GM19238 (cell line): ENCODE results near the gene RFTN1.
A peak's percentile ranks its signal among the peaks of the same experiment; 100 is the strongest.

Source experiments
- DNase-seq: peaks from one replicate; pipeline ENCODE4 v3.0.0; 2011; ENCODE audit warnings: low spot score; ENCODE audit not compliant: insufficient read length

Gene RFTN1

DNA sequence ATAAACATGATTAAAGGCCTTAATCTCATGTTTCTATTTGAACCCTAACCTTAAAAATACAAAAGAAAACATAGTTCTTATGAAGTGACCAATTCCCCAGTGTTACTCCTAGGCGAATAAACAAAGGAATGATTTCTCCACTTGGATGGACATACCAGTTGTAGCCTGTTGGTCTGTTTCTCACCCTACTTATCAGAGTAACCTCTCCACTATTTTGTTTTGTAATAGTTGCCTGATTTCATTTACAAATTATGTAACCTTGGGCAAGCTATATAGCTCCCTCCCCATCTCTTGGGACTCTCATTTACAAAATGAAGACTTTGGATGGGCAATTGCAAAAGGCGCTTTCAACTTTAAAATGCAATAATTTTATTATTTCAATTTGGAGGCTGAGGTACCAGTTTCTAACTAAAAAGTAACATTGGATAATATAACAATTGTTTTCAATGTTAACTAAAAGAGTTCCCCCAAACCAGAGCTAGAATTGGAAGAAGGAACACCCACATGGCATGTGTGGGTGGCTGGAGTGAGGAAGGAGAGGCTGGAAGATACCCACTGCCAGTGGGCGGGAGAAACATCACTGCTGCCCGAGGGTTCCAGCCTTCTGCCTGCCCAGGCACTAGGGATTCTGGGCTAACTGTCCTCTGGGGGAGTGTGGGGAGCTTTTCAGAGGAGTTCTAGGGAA, 74.2 kb downstream of the RFTN1 start:
- DNase-seq: no peak

DNA sequence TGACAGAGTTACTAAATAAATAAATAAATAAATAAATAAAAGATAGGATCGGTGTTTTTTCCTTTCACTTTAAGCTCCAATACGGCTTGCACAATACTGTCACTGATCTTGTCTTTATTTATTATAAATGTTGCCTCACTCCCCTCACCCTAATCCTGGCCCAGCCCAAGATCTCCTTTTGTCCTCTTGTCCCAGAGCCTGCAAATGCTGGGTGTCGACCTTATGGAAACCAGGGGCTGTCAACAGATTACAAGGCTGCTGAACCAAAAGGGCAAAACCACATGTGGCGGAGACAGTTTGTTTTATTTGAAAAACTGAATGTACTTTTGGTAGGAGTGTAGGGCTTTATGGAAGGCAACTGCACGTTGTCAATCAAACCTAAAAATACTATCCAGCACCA, 75.9 kb downstream of the RFTN1 start:
- DNase-seq: no peak

DNA sequence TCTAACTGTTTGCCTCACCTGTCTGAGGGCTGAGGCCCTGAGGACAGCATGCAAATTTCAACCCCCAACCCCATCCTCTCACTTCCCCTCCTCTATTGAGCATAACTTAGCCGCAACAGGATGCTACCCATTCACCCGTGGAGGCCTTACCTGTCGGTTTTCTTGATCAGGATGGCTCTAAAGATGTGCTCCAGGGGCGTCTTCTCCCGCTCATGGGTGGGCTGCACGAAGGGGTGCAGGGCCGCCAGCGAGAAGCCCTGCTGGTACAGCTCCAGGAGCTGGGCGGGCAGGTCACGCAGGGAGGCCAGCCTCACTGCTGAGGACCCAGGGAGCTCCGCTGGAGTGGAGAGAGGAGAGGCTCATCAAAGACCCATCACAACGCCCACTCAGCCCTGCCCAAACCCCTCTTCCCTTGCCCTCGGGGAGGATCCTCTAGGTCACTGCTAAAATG, 79.8 kb downstream of the RFTN1 start:
- peak; percentile 36 for DNase-seq

DNA sequence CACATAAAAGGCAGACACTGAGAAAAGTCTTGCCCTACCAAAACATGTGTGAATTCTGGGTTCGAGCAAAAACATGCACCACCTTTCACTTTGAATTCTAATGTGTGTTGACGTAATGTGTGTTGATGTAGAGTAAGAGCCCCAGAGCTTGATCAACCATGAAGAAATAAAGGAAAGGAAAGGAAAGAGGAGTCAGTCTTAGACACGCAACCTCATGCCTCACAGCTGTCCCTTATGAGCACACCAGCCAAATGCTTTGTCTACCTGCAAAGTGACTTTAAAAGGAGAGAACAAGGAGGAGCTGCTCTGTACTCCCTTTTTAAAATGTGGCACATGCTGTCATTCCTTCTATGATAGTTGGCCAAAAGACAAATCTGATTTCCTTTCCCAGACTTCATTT, 80.8 kb downstream of the RFTN1 start:
- DNase-seq: no peak

DNA sequence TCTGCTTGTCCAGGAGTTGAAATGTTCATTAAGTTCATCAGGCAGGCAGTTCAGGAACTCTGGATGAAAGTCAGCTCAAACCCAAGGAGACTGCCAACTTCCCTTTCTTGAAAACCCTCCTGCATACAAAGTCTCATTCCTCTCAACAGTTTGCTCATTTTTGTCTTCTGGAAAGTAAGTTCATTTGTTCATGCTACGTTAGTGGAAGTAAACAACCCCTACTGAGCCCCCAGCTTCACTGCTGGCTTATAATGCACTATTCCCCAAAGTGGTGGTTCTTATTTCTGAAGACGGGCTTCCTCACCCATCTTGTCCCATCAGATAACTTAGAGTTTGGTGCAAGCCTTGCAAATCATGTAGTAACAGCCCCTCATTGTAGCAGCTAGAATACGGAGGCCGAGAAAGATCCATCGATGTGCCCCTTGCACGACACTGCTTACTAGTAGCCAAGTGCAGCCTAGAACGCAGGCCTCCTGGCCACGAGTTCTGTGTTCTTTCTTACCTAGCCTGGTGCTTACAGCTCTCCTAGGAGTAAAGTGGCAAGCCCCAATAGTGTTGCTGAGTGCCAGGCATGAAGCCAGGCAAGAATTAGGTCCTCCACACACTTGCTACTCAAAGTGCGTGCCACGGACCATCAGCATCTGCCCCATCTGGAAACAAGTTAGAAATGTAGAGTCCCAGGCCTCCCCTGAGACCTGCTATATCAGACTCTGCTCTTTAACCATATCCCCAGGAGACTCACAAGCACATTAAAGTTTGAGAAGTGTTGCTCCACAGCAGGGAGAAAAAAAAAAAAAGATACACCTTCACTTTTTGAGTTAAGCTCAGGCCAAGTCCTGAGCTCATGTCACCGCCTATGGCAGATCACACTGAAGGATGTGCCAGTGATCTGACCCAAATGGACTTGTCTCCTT, 82.5 kb downstream of the RFTN1 start:
- DNase-seq: no peak

DNA sequence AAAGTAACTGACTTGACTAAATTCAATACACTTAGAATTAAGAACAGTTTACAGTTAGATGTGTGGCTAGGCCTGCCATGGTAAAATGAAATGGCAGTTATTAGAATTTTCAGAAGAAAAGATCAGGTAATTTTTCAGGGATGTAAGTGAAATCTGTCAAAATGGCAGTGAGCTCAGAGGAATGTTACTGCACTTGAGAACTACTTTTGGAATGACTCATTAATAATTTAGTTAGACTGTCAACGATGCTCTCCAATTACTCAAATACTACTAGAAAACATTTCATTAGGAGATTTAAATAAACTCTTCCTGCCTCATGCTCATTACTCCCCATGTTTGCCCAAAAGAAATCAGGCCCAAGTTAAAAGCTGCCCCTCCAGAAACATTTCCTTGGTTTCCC, 84.4 kb downstream of the RFTN1 start:
- no peak for DNase-seq

DNA sequence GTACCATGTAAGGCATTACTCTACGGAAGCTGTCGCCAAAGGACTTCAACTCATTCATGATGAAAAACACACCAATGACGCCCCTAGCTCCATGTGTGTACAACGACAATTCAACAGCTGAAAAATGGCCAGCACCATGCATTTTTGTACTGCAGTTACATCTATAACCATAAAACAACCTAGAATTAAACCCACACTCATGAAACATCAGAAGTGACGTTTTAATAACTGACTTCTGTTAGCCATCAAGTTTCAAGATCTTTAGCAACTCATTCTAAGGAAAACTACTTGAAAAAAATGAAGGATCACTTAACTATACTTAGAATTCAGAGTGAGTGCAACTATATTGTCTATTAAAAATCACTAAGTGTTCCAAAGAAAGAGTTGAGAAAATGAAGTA, 84.9 kb downstream of the RFTN1 start:
- DNase-seq: no peak

DNA sequence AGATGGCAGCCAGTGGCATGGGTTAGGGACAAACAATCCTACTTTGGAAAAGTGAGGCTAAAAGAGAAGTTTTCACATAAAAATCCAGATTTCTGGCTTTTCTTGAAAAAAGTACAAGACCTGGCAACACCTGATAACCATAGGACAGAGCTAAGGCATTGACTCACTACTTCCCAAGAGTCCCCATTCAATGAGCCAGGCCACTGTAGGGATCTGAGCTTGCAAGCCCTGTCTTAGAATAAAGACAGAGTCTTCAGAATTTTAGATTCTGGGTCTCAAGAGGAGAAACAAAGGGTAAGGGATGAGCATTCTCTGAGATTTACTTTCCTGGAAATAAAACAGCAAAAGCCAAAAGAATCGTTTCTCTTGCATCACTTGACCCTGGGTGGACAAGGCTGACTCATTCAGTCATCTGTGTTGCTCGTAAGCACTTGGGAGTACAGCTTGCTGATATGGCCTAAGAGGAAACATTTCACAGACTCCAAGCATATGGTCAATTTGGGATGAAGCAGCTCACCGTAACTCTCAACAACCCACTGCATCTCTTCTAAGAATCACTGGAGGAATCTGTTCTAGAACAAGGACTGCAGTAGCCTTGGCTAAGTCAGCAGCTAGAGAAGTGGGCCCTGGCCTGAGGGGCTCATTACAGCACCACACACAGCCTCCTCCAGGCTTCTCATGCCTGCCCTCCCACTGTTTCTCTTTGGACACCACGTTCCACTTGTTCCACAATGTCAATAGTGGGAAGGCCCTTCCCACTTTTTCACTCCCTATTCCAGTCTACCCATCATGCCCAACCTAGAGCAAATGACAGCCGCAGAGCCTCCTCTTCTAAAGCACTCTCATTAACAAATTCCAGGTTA, 86.2 kb downstream of the RFTN1 start:
- DNase-seq: no peak

DNA sequence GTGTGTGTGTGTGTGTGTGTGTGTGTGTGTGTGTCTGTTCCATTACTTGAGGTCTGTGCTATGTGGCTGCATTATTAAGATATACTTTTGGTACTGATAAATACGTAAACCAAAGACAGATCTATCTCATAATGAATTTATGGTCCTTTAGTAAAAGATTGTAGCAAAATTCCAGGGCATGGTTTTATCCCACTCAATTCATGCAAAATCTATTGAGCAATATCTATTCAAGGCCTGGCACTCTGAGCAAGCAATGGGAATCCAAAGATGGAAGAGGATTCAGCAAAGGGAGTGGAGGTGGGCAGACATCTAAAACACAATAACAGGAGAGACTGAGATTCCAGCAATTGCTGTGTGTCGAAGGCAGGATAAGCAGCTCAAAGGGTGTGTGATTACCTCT, 86.8 kb downstream of the RFTN1 start:
- DNase-seq: no peak

DNA sequence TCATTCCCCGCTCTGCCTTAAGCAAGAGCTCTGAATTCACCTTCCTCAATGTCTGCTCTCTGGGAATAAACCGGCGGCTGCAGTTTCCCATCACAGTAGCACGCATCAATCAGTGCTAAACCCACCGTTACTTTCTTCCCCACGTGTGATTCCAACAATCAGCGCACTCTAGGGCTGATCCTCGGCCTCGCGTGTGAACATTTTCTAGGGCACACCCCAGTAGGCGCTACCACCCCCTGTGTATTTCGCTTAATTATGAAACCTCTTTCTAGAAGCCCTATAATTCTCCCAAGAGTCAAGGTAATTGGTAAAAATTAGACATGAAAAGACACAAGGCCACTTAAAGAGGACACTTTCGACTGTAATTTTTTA, 87.5 kb downstream of the RFTN1 start:
- no peak for DNase-seq

DNA sequence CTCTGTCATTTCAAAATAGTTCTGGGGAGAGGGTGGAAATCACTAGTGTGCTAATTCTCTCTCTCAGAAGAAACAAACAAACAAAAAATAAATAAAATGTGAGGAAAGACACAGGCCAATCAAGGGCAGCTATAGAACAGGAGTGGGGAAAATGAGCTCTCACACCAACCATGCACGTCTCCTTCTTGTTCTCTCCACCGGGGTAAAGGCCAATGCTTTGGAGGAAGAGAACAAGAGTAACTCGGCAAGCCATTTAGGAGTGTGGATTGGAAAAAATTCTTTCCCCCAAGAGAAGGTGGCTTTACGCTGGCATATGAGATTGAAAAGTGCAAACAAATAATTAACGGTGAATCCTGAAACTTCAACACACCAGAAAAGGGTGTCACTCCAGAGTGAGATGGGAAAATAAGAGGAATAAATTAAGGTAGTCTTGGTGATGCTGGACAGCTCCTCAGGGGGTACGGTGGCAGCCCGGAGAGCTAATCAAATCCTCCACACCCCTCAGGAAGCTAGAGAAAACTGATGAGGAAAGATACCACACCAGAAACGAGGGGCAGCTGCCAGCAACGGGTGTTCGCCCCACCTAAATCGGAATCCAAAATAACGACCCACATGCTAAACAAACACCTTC, 88.0 kb downstream of the RFTN1 start:
- no peak for DNase-seq

DNA sequence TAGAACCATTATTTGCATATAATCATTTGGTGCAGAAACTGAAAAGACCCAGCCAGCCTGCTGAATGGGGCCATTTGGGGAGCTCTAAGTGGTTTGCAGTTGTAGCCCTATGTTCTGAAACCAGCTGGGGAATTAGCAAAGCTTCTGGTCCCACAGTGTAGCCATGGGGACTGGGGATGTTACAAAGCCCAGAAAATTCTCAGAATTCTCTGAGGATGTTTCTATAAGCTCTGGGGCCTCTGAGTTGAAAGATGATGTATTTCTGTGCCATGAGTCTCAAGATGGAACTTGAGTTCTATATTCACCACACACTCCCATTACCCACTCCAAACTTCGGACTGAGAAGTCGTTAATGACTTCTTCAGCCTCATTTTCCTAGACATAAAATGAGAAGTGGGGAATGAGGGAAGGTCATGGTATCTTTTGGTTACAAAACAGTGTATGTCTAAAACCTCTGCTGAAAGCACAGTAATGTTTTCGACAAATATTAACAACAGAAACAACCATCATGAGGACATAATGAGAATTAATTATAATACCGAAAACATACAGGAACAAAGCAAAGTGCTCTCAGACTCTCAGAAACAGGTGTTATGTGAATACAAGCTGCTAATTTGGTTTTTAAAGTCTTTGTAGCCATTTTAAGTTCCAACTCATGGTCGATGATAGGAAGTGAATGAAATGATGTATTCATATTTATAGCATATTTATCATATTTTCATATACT, 89.4 kb downstream of the RFTN1 start:
- no peak for DNase-seq

DNA sequence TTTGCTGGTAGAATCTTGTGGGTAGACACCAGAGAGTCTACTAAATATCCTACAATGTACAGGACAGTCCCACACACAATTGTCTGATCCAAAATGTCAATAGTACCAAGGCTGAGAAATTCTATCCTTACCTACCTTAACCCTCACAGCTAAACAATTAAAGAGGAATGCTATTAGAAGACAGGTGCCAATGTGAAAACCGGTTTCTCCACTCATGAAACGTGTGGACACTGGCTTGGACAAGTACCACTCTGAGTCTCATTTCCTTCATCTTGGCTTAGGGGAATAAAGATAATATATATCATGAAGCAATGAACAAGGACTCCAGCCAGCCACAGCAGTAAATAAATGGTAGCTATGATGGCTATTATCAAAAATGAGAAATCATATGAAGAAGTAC, 90.2 kb downstream of the RFTN1 start:
- no peak for DNase-seq

DNA sequence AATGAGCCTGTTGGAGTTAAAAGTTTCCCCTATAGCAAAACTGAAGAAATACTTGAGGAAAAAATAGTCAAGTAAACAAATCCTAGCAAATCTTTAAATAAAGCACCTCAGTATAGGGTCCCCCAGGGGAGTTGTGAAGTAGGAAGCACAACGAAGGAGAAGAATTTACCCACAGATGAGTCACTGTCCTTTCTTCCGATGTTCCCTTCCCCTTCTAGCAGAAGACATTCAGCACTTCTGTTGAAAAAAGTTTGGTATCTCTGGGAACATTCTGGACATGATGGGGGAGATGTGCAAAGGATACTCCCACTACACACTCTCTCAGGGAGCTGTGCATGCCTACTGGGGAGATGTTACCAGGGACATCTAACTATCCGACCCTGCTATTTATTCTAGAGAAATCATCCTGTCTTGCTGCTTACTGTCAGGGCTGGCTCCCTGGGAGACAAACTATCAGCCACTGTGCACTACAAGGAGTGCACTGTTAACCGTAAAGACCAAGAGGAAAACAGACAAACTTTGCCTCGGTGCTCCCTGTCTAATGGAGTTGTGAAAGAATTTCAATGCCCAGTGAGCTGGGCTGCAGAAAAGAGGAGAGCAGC, 93.8 kb downstream of the RFTN1 start:
- DNase-seq: no peak

DNA sequence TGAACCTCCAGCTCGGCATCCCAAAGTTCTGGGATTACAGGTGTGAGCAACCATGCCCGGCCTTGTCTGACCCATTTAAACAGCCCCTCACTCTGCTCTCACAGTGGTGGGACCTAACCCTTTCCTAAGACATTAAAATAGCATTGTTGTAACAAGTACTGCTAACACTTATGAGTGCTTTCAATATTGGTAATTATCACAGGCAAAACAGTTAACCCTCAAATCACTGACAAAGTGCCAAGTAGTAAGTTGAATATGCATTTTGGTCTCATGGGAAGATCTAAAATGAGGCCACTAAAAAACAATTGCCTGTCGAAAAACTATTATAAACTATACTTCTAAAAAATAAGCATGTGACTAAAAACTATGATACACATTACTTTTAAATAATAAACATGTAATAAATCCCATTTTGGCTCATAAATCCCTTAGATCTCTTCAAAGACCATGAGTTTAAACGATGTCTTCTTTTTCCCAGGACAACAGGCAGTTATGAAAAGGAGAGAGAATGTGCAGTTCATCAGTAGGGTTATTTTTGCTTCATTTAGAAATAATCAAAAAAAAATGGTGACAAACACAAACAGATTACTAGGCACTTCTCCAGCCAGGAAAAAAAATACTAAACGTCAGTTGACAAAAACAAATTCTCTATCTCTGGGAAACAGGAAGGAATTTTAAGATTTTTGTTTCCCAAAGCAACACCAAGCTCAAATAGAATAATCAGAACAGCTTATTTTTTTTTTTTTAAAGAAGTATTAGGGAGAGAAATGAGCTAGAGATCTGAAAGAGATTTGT, 95.4 kb downstream of the RFTN1 start:
- no peak for DNase-seq

DNA sequence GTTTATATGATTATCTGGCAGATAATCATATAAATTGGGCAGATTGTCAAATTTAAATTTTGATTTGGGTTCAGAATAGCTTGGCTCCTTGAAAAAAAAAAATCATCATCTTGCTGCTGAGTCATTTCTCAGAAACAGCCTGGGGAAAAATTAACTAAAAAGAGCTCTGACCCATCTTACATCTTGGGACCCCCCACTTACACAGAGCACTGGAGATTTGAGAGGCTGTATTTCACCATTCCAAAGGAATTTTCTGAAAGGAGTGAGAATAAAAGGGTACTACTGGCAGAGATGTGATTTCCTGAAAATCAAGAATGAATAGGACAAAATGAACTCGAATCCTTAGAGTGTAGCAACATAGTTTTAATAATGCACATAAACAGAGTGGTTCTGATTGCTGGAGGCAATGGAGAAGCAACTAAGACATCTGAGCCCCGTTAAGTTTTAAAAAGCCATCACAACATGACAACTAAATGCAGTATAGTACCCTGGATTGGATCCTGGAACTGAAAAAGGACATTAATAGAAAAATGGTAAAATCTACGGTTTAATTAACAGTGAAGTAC, 97.5 kb downstream of the RFTN1 start:
- no peak for DNase-seq

DNA sequence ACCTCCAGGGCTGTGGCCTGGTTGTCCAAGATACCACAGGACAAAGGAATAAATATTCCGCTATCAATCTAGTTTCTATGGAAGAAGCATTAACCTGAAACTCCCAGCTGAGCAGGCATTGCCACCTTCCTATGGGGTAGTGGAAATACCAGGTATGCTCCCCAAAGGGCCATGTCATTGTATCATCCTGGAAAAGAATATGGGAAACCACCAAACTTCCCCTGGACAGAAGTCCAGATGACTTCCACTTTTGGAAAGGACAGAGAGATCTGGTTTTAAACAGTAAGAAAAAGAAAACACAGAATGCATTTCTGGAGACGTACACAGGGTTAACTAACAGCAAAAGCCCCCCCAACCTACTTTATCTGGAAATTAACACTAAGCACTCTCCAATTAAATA, 100.2 kb downstream of the RFTN1 start:
- no peak for DNase-seq

DNA sequence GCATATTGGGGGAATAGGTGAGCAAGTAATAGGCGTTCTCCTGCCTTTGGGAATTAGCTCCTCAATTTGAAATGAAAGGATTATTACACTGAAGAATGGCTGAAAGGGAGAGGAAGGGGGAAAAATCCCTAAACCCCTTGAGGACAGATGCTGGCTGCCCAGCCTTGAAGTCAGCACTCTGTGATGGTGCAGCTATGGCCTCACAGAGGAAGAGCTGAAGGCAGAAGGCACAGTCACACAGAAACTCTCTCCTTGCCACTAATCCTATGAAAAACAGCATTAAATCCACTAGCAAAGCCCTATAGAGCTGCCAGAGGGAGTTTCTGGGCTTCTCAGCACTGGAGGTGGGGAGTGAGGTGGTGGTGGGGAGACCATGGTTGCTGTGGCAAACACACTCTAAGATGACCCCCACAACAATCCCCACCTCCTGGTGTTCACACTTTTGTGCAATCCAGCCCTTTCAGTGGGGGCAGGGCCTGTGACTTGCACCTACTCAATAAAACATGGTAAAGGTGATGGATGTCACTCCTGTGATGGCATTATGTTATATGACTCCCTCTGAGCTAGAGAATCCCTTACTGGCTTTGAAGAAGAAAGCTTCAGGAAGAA, 101.2 kb downstream of the RFTN1 start:
- no peak for DNase-seq

DNA sequence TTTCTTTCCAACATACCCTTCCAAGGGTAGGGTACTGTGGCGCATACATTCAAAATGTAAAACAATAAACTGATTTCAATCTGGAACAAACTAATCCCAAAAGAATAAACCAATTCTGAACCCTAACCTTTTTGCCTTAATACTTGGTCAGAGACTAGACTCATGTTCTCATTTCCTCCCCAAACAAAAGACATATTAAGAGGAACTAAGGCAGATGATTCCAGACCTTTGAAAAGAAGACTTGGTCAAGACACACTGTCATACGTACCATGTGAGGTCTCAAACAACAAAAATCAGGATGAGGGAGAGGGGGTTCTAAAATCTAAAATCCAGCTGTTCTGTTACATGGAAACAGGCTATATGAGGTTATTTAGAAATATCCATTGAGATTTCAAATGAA, 102.1 kb downstream of the RFTN1 start:
- DNase-seq: no peak
